Prostate gland (tissue), 2 donors: ENCODE measurements around the gene MTA1. TPM values are rescaled to one million over a fixed set of nuclear protein-coding genes. Genes with fewer than 3 reads are reported as not detected.

ENCODE experiments used
- DNase-seq: peaks from one replicate; pipeline ENCODE4 v3.0.0-alpha.2; 2019; ENCODE audit warnings: low spot score
- H3K27ac ChIP-seq, 2 donors: fragments of 200-600 bp; sonication (generic); 2 replicates each; pipeline ENCODE4 v1.5.1; 2017 to 2019
- H3K27me3 ChIP-seq: fragments of 200-600 bp; sonication (generic); replicated peaks from 2 replicates; pipeline ENCODE4 v1.5.1; 2019; ENCODE audit not compliant: insufficient read depth
- H3K36me3 ChIP-seq, 2 donors: fragments of 200-600 bp; sonication (generic); 1 replicate in 1 of 2; 2 replicates in 1 of 2; pipeline versions ENCODE4 v1.5.1 to v1.8.1; 2017 to 2019
- H3K4me1 ChIP-seq: fragments of 200-600 bp; sonication (generic); replicated peaks from 2 replicates; pipeline ENCODE4 v1.5.1; 2019
- H3K4me3 ChIP-seq, 2 donors: fragments of 200-600 bp; sonication (generic); 2 replicates each; pipeline ENCODE4 v1.5.1; 2017 to 2019
- H3K9me3 ChIP-seq: fragments of 200-600 bp; sonication (generic); 2 replicates; pipeline ENCODE4 v1.5.1; 2017
- POLR2A ChIP-seq: fragments of 450-650 bp; IDR thresholded peaks from one replicate; pipeline ENCODE4 v1.6.1; 2016; ENCODE audit warnings: antibody characterized with exemption, mild to moderate bottlenecking
- POLR2AphosphoS5 ChIP-seq: sonication (generic); formaldehyde crosslinking; IDR thresholded peaks from one replicate; pipeline ENCODE4 v1.6.1; 2017; ENCODE audit warnings: antibody characterized with exemption
- WGBS: methylation state at CpG from one replicate; pipeline ENCODE4 v1.1.5; 2018; 5-methylcytosine and 5-hydroxymethylcytosine counted together
- intact Hi-C: fragments of 100-400 bp; cut with DNase I; formaldehyde crosslinking; loops from one replicate; pipeline ENCODE4 v1.14.2; 2022
- total RNA-seq, 2 donors: library from RNA; depleted of rRNA; stranded (reverse); fragments of >200 nt; gene quantifications; one replicate each; pipeline ENCODE4 v1.1.0, GENCODE V29; 2016
- TF ChIP-seq, protein P1 (sequence below), 4 experiments: fragments of 200-600 bp in 2 of 4; fragments of 450-650 bp in 2 of 4; sonication (generic) in 2 of 4; IDR thresholded peaks; 1 replicate in 3 of 4; 2 replicates in 1 of 4; pipeline ENCODE4 v1.5.1; 2016 to 2019; ENCODE audit warnings: antibody characterized with exemption in 4 of 4, mild to moderate bottlenecking in 2 of 4, moderate library complexity in 2 of 4

The MTA1 gene
- total RNA-seq, 2 donors from 2014 or later, result 58.9 to 155 TPM

DNA sequence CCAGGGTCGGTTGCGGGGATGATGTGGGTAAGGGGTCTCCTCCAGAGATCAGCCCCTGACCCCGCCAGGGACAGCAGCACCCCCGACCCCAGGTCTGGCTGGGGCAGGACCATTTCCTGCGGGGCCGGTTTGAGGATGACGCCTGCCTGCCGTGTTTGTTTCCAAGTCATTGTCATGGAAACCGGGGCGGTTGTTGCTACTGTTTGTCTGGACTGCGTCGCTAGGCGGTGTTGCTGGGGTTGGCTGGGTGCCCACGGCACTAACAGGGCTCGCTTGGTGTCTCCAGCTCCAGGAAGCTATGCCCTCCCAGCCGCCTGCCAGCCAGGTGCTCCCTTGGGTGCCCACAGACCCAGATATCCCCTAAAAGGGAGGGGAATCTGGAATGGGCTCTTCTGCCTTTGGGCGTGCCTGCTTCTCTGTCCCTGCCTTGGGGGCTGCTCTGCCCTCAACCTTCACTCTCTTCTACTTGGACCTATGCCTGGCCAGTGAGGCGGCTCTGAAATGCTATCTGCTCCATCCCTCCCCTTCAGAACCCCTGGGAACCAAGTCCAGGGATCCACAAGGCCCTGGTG, 62.3 kb downstream of the MTA1 start:
- Histone ChIP-seq H3K4me1 (peaks cover 27% of the 10 kb centered on the region), H3K9me3 (no peaks in the 10 kb centered on the region), H3K4me3 (peak overlapping the region; percentile 13 to 18), H3K27me3 (no peaks in the 10 kb centered on the region), H3K27ac (peak overlapping the region; percentile 78 to 81), H3K36me3 (no peaks in the 10 kb centered on the region)
- intact Hi-C loops, result loop anchor here (5.0 kb wide), 1 partner anchor 165 kb away; no protein-coding TSS in a partner anchor
- TF ChIP-seq, protein P1, sequence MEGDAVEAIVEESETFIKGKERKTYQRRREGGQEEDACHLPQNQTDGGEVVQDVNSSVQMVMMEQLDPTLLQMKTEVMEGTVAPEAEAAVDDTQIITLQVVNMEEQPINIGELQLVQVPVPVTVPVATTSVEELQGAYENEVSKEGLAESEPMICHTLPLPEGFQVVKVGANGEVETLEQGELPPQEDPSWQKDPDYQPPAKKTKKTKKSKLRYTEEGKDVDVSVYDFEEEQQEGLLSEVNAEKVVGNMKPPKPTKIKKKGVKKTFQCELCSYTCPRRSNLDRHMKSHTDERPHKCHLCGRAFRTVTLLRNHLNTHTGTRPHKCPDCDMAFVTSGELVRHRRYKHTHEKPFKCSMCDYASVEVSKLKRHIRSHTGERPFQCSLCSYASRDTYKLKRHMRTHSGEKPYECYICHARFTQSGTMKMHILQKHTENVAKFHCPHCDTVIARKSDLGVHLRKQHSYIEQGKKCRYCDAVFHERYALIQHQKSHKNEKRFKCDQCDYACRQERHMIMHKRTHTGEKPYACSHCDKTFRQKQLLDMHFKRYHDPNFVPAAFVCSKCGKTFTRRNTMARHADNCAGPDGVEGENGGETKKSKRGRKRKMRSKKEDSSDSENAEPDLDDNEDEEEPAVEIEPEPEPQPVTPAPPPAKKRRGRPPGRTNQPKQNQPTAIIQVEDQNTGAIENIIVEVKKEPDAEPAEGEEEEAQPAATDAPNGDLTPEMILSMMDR (IDR thresholded peaks at IDR 0.05), result peak in 3 of 4 experiments; percentile 19 to 37 (median 34)
- TF ChIP-seq POLR2A (peak; percentile 39), POLR2AphosphoS5 (peak; percentile 56)
- WGBS, result 2% methylated on average over 18 of the region's 18 CpGs
- peak; percentile 89 for DNase-seq

DNA sequence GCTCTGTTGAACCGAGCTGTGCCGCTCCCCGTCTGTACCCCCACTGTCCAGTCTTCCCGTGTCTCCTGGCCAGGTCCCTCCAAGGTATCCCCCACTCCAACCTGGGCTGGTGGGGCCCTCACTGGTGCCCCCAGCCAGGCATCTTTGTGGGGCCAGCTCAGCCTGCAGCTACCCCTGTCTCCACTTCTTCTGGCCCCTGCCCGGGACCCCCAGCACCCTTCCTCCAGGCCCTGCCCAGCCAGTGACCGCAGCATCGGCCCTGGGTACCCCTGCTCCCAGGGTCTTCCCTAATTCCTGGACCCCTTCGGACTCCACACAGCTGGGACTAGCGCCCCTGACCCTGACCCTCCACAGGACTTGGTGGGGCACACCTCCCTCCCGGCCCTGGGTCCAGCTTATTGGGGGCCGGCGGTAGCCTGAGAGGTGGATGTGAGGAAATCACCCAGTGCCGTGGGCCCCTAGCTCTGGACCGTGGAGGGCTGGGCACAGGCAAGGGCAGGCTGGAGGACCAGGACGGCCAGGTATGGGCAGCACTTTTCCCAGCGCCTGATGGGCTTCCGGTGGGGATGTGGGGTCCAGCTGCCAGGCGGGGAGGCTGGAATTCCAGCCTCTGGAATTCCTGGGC, 63.0 kb downstream of the MTA1 start:
- TF ChIP-seq, protein P1 (IDR thresholded peaks at IDR 0.05), result no peak
- TF ChIP-seq POLR2AphosphoS5, result no peak
- TF ChIP-seq POLR2A, result no peak
- H3K27ac ChIP-seq, result peak overlapping the region; percentile 78 to 81
- intact Hi-C loops, result loop anchor here (5.0 kb wide), 1 partner anchor 165 kb away; no protein-coding TSS in a partner anchor
- H3K4me3 ChIP-seq, result no peak overlapping the region
- 69% methylated on average over 18 of the region's 18 CpGs for WGBS
- no peaks in the 10 kb centered on the region for H3K9me3 ChIP-seq
- H3K27me3 ChIP-seq, result peaks cover under 1% of the 10 kb centered on the region
- no peaks in the 10 kb centered on the region for H3K36me3 ChIP-seq
- no peak for DNase-seq
- H3K4me1 ChIP-seq, result peaks cover 23% of the 10 kb centered on the region

DNA sequence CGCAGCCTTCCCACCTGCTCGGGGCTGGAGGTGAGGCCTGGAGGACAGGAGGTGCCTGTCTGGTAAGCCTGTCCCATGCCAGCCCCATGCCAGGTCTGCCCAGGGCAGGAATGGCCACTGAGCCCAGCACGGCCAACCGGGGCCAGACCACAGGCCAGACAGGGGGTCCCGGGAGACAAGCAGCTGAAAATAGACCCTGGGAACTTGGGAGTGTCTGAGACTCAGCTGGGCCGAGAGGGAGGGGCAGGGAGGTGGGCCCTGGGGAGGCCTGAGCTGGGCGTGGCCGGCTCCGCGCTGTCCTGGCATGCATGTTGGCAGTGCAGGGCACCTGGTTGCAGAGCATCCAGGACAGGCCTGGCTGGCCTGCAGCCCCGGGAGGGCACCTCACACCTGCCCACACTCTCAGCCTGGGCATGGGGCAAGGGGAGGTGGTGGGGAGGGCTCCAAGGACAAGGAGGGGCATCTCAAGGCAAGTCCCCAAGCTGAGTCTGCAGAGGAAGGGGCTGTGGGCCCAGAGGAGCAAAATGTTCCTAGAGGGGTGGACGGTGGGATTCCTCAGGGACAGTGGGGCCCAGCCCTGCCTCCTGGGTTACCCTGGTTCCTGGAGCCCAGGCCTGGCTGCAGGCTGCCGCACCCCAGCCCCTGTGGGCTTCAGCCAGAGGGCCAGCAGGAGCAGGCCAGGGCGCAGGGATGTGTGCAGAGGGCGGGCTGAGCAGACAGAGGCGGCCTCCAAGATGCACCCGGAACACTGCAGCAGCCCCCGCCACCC, 63.9 kb downstream of the MTA1 start:
- whole genome bisulfite sequencing, result 38% methylated on average over 15 of the region's 18 CpGs
- Histone ChIP-seq H3K4me3 (no peak overlapping the region), H3K27me3 (peaks cover 4% of the 10 kb centered on the region), H3K4me1 (peaks cover 23% of the 10 kb centered on the region), H3K27ac (peak overlapping the region; percentile 78 to 81), H3K9me3 (no peaks in the 10 kb centered on the region), H3K36me3 (no peaks in the 10 kb centered on the region)
- TF ChIP-seq POLR2AphosphoS5 (no peak), POLR2A (peak; percentile 20)
- TF ChIP-seq, protein P1 (IDR thresholded peaks at IDR 0.05), result no peak
- no peak for DNase-seq
- intact Hi-C loops, result loop anchor here (5.0 kb wide), 1 partner anchor 166 kb away; no protein-coding TSS in a partner anchor

DNA sequence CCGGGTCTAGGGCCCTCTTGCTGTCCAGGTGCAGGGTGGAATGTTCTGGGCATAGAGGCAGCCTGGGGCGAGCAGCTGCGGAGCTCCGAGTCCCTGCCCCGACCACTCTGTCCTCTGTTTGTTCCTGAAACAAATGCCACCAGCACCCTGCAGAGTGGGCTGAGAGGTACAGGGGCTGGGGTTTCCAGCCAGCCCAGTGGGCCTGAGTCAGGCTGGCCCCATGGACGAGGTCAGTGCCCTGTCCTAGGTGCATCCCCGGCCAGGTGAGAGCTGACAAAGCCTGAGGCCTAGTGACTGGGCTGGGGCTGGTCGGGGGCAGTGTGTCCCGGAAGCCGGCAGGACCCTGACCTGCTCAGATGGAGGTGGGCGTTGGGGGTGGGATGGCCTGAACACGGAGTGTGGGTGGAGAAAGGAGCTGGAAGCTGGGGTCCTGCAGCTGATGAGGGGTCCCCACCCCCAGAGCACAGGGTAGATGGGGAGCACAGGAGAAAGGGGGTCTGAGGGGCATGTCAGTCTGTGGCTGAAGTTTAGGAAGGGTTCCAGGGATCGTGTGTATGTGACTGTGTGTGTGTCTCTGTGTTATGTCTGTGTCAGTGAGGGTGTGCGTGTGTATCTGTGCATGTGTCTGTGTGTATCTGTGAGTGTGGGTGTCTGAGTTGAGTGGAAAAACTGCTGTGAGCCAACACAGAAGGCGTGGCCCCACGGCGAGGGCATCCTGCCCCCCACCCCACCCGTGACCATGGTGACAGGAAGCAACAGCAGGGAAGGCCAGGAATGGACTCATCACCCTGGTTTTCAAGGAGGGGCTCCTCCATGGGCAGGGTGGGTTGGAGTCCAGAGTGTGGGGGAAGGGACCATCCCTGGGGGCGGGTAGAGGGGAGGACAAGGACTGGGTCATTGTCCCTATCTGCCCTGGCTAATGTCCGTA, 64.7 kb downstream of the MTA1 start:
- peaks cover 25% of the 10 kb centered on the region for H3K4me1 ChIP-seq
- H3K27me3 ChIP-seq, result peaks cover 4% of the 10 kb centered on the region
- H3K9me3 ChIP-seq, result no peaks in the 10 kb centered on the region
- no peaks in the 10 kb centered on the region for H3K36me3 ChIP-seq
- no peak overlapping the region for H3K27ac ChIP-seq
- TF ChIP-seq POLR2A, result no peak
- TF ChIP-seq, protein P1 (IDR thresholded peaks at IDR 0.05), result no peak
- no peak for TF ChIP-seq POLR2AphosphoS5
- no peak for DNase-seq
- intact Hi-C loops, result loop anchor here (5.0 kb wide), 1 partner anchor 167 kb away; no protein-coding TSS in a partner anchor
- no peak overlapping the region for H3K4me3 ChIP-seq
- WGBS, result 66% methylated on average over 13 of the region's 20 CpGs
